GM21528 (cell line): ENCODE data around the gene TVP23A.

Experiments used
- ATAC-seq: cut with Tn5 transposase; IDR thresholded peaks from one replicate; pipeline ENCODE4 v1.9.1; 2021; ENCODE audit warnings: mild to moderate bottlenecking, moderate library complexity; ENCODE audit not compliant: unreplicated experiment, low FRiP score

TVP23A gene

GRCh38 chr16:10817963-10818941, at the start of gene TVP23A:
TSS of gene TVP23A (minus strand) at chr16:10818794. CDS start at chr16:10818493, 301 bp downstream.
- ATAC-seq = no peak

GRCh38 chr16:10868104-10868595, 49.6 kb upstream of the TVP23A start:
- ATAC-seq = no peak

- ATAC-seq = no peak
These were observed 48.6 kb upstream of the TVP23A start for GRCh38 chr16:10867199-10867598.

- no peak for ATAC-seq
These were observed 47.7 kb upstream of the TVP23A start for GRCh38 chr16:10865991-10866966.

- ATAC-seq = no peak
These were observed 43.8 kb upstream of the TVP23A start for GRCh38 chr16:10862438-10862837.

GRCh38 chr16:10859658-10860057, 41.1 kb upstream of the TVP23A start:
- no peak for ATAC-seq

GRCh38 chr16:10859020-10859419, 40.4 kb upstream of the TVP23A start:
- ATAC-seq = no peak

- no peak for ATAC-seq
These were observed 39.6 kb upstream of the TVP23A start for GRCh38 chr16:10858203-10858602.

GRCh38 chr16:10856042-10856441, 37.4 kb upstream of the TVP23A start:
- ATAC-seq = no peak

- no peak for ATAC-seq
These were observed 34.4 kb upstream of the TVP23A start for GRCh38 chr16:10852948-10853347.

GRCh38 chr16:10852286-10852685, 33.7 kb upstream of the TVP23A start:
- ATAC-seq = no peak

- ATAC-seq = no peak
These were observed 32.9 kb upstream of the TVP23A start for GRCh38 chr16:10851512-10851911.

GRCh38 chr16:10850478-10850850, 31.9 kb upstream of the TVP23A start:
- ATAC-seq = no peak

GRCh38 chr16:10849736-10850477, 31.3 kb upstream of the TVP23A start:
- ATAC-seq = no peak

GRCh38 chr16:10847176-10847575, 28.6 kb upstream of the TVP23A start:
- ATAC-seq = no peak

GRCh38 chr16:10846213-10846998, 27.8 kb upstream of the TVP23A start:
- ATAC-seq = no peak

- ATAC-seq = no peak
These were observed 22.1 kb upstream of the TVP23A start for GRCh38 chr16:10840703-10841102.

GRCh38 chr16:10839279-10839666, 20.7 kb upstream of the TVP23A start:
- ATAC-seq = no peak

GRCh38 chr16:10838621-10839278, 20.2 kb upstream of the TVP23A start:
- no peak for ATAC-seq
